ENCODE measurements around the gene RNU1-3.
"Not testable (repeated sequence)": the region's sequence is repeated elsewhere in the genome, so short reads cannot be mapped to it uniquely, and the experiment has no call there.

Gene RNU1-3

GRCh38 chr1:16666502-16667413 lies at the start of gene RNU1-3:
TSS of gene RNU1-3 (minus strand) at chr1:16666948.
- DNase-seq, result not testable (repeated sequence)

GRCh38 chr1:16713480-16713879 lies 46.7 kb upstream of the RNU1-3 start:
- not testable (repeated sequence) for DNase-seq

DNA sequence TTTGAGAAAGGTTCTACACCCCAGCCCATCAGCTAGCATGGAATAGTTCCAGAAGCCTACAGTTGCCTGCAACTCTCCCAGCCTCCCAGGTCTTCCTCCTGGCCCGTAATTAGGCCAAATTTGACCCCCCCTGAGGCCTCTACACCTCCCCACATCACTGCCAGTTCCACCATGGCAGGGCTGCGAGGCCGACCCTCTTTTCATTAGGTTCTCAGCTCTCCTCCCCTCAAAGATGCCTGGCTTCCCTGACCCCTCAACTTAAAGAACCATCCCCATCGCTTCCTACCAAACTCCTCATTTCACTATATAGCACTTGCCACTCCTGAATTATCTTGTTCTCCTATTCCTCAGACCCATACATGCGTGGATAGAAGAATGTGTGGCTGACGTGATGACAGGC lies 46.2 kb upstream of the RNU1-3 start:
- not testable (repeated sequence) for DNase-seq

DNA sequence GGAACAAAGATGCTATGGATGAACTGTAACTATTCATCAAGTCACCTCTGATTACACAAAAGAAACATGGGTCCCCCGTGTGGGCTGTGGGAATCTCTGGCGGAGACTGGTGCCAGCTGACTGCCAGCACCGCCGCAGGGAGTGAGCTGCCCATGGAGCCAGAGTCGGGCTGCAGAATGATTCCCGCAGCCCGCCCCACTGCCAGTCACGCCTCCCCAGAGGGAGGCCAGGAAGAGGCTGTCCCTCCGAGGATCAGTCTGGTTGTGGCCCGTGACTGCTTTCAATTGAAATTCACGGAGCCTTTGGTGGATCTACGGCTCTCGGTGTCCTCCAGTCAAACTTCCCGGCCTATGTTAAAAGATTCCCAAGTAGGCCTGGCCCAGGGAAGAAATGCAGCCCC lies 45.8 kb upstream of the RNU1-3 start:
- DNase-seq, result not testable (repeated sequence)

DNA sequence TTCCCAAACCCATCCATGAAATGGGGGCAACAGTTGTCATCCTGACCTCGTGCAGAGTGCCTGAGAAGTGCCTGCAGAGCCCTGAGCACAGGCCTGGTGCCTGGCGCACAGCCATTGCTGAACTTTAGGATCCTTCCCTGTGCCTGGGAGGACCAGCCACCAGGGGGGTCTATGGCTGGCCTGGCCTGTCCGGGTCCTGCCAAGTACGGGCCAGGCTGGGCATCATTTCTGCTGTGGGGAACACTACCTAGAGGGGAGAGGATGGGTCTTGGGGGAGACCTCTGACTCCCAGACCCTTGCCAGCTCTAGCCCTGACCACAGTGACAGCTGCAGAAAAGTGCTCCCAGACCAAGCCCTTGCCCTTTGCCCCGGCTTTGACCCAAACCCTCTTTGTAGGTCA lies 45.4 kb upstream of the RNU1-3 start:
- DNase-seq, result not testable (repeated sequence)

GRCh38 chr1:16710618-16711017 lies 43.9 kb upstream of the RNU1-3 start:
- not testable (repeated sequence) for DNase-seq

GRCh38 chr1:16709659-16710087 lies 42.9 kb upstream of the RNU1-3 start:
- not testable (repeated sequence) for DNase-seq

- not testable (repeated sequence) for DNase-seq
These were observed 42.0 kb upstream of the RNU1-3 start for GRCh38 chr1:16708704-16709103.

DNA sequence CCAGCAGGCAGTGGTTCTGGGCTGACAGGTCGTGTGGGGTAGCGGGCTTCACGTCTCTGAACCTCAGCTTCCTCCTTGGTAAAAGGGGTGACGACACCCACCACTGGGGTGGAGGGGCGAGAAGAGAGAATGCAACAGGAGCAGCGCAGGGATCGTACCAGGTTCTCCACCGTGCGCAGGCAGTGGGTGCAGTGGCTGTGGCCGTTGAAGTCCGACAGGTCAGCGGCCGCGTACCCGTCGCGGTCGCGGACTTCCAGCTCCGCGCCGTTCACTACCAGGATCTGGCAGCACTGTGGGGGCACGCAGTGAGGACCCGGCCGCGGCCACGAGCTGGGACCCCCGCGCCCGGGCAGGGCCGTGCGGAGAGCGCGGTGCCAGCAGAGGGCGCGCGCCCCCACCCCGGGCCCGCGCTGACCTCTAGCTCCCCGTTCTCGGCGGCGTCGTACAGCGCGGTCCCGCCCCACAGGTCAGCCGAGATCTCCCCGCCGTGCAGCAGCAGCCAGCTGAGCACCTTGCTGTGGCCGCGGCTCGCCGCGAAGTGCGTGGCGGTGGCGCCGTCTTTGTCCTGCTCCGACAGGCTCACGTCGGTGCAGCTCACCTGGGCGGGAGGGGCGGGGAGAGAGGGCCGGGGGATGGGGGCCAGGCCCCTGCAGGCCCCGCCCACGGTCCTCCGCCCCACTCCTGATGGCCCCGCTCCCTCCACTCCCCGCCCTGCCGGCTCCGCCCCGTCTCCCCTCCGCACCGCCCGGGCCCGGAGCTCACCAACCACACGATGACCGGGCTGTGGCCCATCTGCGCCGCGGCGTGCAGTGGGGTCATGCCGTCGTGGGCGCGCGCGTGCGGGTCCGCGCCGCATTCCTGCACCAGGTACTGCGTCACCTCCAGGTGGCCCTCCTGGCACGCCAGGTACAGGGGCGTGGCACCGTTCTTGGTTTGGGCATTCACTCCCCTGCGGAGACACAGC lies 40.7 kb upstream of the RNU1-3 start:
- DNase-seq, result not testable (repeated sequence)

- DNase-seq, result not testable (repeated sequence)
These were observed 39.6 kb upstream of the RNU1-3 start for GRCh38 chr1:16706302-16706701.

DNA sequence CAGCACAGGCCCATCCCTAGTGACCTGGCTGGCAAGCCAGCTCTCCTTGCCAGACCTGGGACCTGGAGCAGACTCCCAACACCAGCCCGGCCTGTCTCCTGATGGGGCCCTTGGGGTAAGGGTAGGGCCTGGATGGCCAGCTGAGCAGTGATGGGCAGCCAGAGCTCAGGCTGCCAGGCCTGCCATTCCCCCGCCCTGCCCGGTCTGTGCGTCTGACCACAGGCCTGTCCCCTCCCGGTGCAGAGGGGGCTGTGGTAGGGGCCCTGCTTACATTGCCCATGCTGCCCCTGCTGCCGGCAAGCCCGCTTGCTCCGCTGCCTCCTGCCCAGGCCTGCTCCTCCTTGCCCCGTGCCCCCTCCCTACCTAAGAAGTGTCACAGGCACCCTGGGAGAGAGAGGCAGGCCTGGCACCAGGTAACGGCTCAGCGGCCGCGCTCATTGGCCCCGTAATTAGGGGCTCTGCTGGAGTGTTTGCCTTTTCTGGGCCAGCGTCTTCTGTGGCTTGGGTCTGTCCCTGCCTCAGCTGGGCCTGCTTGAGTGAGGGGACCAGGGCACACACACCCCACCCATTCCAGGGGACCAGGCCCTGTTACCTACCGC lies 37.9 kb upstream of the RNU1-3 start:
- DNase-seq, result not testable (repeated sequence)

- DNase-seq, result not testable (repeated sequence)
These were observed 37.3 kb upstream of the RNU1-3 start for GRCh38 chr1:16704076-16704475.

DNA sequence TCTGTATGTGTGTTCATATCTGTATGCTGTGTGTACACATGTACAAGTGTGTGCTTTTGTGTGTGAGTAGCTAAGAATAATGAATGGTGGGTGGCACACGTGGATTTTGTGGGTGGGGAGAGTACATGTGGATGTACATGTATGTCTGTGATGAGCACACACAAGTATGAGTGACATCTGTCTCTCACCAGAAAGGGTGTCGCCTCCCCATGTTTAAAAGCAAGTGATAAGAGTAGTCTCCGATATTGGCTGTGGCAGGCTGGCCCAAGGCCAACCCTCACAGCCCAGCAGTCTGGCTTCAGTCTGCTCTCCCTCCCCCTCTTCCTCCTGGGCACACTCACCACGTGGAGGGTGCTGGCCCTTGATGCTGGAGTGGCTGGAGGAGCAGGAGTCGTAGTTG lies 36.9 kb upstream of the RNU1-3 start:
- DNase-seq, result not testable (repeated sequence)

DNA sequence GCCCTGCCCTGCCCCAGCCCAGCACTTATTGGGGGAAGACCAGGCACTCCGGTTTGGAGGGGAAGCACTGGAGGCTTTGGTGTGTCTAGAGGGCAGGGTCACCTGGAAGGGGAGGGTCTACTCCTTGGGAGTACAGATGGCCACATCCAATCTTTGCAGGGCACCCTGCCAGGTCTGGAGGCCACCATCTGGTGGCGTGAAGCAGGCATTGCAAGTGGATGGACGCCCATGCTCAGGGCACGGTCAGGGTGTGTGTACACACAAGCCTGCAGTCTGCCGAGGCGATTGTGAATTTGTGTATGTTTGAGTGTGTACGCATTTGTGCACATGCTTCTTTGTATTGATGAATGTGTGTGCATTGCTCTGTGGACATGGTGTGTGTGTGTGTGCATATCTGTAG lies 36.4 kb upstream of the RNU1-3 start:
- DNase-seq, result not testable (repeated sequence)

- DNase-seq, result not testable (repeated sequence)
These were observed 35.5 kb upstream of the RNU1-3 start for GRCh38 chr1:16702280-16702679.

DNA sequence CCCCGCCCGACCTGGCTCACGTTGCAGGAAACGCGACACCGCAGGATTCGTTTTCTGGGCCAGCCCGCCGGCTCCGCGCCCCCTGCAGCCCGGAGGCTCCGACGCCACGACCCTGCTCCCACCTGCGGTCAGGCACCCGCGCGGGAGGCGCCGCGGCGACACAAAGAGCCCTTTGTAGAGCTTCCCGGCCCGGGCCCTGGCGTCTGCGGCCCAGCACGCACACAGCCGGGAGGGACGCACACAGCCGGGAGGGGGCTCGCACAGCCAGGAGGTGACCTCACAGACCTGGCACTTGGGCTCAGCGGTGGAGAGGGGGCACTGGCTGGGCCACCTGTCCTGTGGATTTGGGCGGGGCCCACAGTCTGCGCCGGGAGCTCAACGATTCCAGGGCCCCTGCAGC lies 34.4 kb upstream of the RNU1-3 start:
- DNase-seq, result not testable (repeated sequence)

DNA sequence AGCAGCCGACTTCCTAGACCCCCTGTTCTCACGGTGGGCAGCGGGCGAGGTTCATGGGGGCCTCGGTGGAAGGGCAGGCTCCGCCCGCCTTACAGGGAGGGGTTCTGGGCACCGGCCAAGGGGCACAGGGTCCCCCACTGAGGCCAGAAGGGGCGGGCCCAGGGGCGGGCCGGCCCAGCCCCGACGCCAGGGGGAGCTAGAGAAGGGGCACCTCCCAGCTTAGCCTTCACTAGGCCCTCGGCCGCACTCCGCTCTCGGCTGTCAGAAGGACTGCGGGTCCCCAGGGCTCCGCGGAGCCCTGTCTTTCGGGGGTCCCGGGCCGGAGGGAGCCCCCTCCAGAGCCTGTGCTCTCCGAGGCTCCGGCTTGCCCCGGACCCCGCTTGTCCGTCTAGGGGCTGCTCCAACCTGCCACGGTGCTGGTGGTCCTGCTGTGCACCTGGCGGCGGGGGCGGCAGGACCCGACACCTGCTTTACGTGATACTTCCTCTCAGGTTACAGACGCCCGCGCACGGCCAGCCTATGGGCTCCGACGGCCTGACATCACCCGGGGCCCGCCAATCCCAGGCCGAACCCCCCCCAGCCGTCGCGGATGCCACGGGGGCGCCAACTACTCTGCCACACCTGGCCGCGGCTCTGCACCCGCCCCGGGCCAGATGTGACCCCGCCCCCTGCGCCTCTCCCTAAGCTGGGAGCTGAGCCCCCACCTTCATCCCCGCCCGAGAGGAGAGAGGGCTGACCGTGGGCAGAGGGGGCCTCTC lies 33.6 kb upstream of the RNU1-3 start:
- DNase-seq, result not testable (repeated sequence)

- not testable (repeated sequence) for DNase-seq
These were observed 32.7 kb upstream of the RNU1-3 start for GRCh38 chr1:16699440-16699839.

DNA sequence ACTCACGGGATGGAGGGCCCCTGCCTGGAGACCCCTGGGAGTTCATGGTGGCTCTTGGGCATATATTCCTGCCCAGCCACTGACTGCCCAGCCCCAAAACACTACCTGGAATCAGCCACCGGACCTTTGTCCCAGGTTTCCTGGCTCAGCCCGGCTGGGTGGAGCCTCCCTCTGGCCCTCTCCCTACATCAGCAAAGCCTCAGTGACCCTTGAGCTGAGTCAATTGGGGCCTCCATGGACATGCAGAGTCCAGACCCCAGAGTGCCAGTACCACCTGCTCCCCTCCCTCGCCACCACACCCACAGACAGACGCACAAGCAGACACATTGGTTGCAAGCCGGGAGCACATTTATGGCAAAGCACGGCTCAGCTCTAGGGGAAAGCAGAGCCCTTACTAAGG lies 30.4 kb upstream of the RNU1-3 start:
- DNase-seq, result not testable (repeated sequence)

GRCh38 chr1:16696507-16697150 lies 29.9 kb upstream of the RNU1-3 start:
- DNase-seq, result not testable (repeated sequence)

GRCh38 chr1:16694308-16694702 lies 27.6 kb upstream of the RNU1-3 start:
- DNase-seq, result not testable (repeated sequence)
